ENCODE data around the gene UBALD2. TPM values are rescaled to one million over a fixed set of nuclear protein-coding genes. Genes with fewer than 3 reads are reported as not detected.

UBALD2 gene
- polyA plus RNA-seq, 1 experiment: 18.1 TPM

- no peaks in the 10 kb centered on the region for H3K9me3 ChIP-seq (ENCODE audit: control insufficient read depth, insufficient read depth, low read length)
- POLR2A ChIA-PET: no interaction called here
- CTCF ChIA-PET: interaction anchor here (0.6 to 2.6 kb wide), 2 partner anchors 32 to 99 kb away, joined by 4 to 13 read pairs; no protein-coding TSS in a partner anchor
- TF ChIP-seq CTCF (IDR thresholded peaks at IDR 0.05; ENCODE audit: low read depth, low read length): no peak
- no peak for DNase-seq (ENCODE audit: low read depth, low spot score)
- no peak overlapping the region for H3K27ac ChIP-seq (ENCODE audit: low read depth, low read length)
- H3K27me3 ChIP-seq (ENCODE audit: control insufficient read depth, insufficient read depth, low read length): peaks cover 33% of the 10 kb centered on the region
- H3K4me3 ChIP-seq (ENCODE audit: low read depth, low read length): no peak overlapping the region
These were observed 17.8 kb upstream of the UBALD2 start for GRCh38 chr17:76247304-76247703.

DNA sequence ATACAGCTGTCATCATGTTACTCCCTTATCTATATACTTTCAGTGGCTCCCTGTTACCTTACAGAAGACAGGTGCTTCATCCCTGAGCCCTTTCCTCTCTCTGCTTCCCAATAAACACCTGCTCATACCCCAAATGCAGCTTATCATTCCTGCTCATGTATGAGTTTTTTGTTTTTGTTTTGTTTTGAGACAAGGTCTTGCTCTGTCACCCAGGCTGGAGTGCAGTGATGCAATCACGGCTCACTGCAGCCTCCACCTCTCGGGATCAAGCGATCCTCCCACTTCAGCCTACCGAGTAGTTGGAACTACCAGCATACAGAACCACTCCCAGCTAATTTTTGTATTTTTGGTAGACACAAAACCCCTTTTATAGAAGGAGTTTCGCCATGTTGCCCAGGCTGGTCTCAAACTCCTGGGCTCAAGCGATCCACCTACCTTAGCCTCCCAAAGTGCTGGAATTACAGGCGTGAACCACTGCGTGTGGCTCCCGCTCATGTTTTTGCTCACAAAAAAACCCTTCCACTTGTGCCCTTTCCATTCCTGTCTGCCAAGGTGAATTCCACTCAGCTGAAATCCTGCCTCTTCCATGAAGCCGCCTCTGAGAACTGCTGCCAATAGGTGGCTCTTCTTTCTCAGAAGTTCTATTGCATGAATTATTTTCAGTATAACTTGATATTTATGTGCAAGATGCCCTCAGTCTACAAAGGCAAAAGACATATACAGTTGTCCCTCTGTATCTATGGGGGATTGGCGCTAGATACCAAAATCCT, 16.9 kb upstream of the UBALD2 start:
- ChIA-PET POLR2A (no interaction called here), CTCF (interaction anchor here (1.0 to 2.6 kb wide), 2 partner anchors 31 to 299 kb away, joined by 3 to 13 read pairs; no protein-coding TSS in a partner anchor)

GRCh38 chr17:76250141-76250540, 15.0 kb upstream of the UBALD2 start:
- Histone ChIP-seq H3K27me3 (ENCODE audit: control insufficient read depth, insufficient read depth, low read length) (peaks cover 12% of the 10 kb centered on the region), H3K9me3 (ENCODE audit: control insufficient read depth, insufficient read depth, low read length) (no peaks in the 10 kb centered on the region), H3K27ac (ENCODE audit: low read depth, low read length) (no peak overlapping the region), H3K4me3 (ENCODE audit: low read depth, low read length) (no peak overlapping the region)
- CTCF ChIA-PET: no interaction called here
- DNase-seq (ENCODE audit: low read depth, low spot score): no peak
- POLR2A ChIA-PET: no interaction called here
- no peak for TF ChIP-seq CTCF (IDR thresholded peaks at IDR 0.05; ENCODE audit: low read depth, low read length)

More for the DNA sequence above, 16.9 kb upstream of the UBALD2 start:
- Histone ChIP-seq H3K4me3 (ENCODE audit: low read depth, low read length) (no peak overlapping the region), H3K9me3 (ENCODE audit: control insufficient read depth, insufficient read depth, low read length) (no peaks in the 10 kb centered on the region), H3K27ac (ENCODE audit: low read depth, low read length) (no peak overlapping the region), H3K27me3 (ENCODE audit: control insufficient read depth, insufficient read depth, low read length) (peaks cover 24% of the 10 kb centered on the region)
- no peak for DNase-seq (ENCODE audit: low read depth, low spot score)
- TF ChIP-seq CTCF (IDR thresholded peaks at IDR 0.05; ENCODE audit: low read depth, low read length): peak; percentile 32; the same call in 1 of the 2 replicates

GRCh38 chr17:76251478-76252039, 13.6 kb upstream of the UBALD2 start:
- ChIA-PET POLR2A (interaction anchor here (1.0 to 1.5 kb wide), 3 partner anchors 13 to 20 kb away, joined by 3 to 14 read pairs (median 4); partner anchors contain the start of gene UBALD2), CTCF (no interaction called here)
- Histone ChIP-seq H3K27ac (ENCODE audit: low read depth, low read length) (peak overlapping the region; percentile 93), H3K4me3 (ENCODE audit: low read depth, low read length) (no peak overlapping the region), H3K27me3 (ENCODE audit: control insufficient read depth, insufficient read depth, low read length) (peaks cover 3% of the 10 kb centered on the region), H3K9me3 (ENCODE audit: control insufficient read depth, insufficient read depth, low read length) (no peaks in the 10 kb centered on the region)
- no peak for DNase-seq (ENCODE audit: low read depth, low spot score)
- no peak for TF ChIP-seq CTCF (IDR thresholded peaks at IDR 0.05; ENCODE audit: low read depth, low read length)

All from AG04450 (cell line).